ENCODE results near the gene ADGRB2. TPM values are rescaled to one million over a fixed set of nuclear protein-coding genes. Genes with fewer than 3 reads are reported as not detected.

The ADGRB2 gene
- total RNA-seq, 1 experiment from 2014 or later: 10.9 TPM

- Histone ChIP-seq H3K18ac (ENCODE audit: insufficient read length, low read depth, low read length) (no peak overlapping the region), H2AFZ (ENCODE audit: low read length) (no peak overlapping the region), H3K56ac (ENCODE audit: insufficient read length, low read depth, low read length) (no peak overlapping the region), H4K91ac (ENCODE audit: insufficient read length, low read depth, low read length) (no peak overlapping the region), H3K79me2 (ENCODE audit: insufficient read depth, low read length) (no peaks in the 10 kb centered on the region), H3K79me1 (ENCODE audit: insufficient read depth, low read depth, low read length, poor library complexity, severe bottlenecking) (no peaks in the 10 kb centered on the region), H3K27ac (ENCODE audit: insufficient read length, low read depth, low read length) (no peak overlapping the region), H2BK5ac (ENCODE audit: insufficient read length, low read length) (no peak overlapping the region), H4K5ac (ENCODE audit: insufficient read length, low read depth, low read length) (no peak overlapping the region), H3K23me2 (ENCODE audit: insufficient read length, low read depth, low read length, poor library complexity, severe bottlenecking) (peaks cover 6% of the 10 kb centered on the region), H3K27me3 (ENCODE audit: insufficient read depth, low read length) (no peaks in the 10 kb centered on the region), H3K23ac (ENCODE audit: insufficient read length, low read depth, low read length) (no peak overlapping the region), H3K4ac (ENCODE audit: low read depth, low read length) (no peak overlapping the region), H3K4me2 (ENCODE audit: insufficient read depth, insufficient read length, low read length) (no peak overlapping the region), H3K9ac (ENCODE audit: extremely low read depth, insufficient read length, low read length) (no peak overlapping the region), H2BK20ac (ENCODE audit: low read depth, low read length, poor library complexity, severe bottlenecking) (no peak overlapping the region), H3K14ac (ENCODE audit: insufficient read depth, low read length) (no peak overlapping the region), H2BK15ac (ENCODE audit: low read depth, low read length) (no peak overlapping the region), H2BK120ac (ENCODE audit: low read depth, low read length, poor library complexity, severe bottlenecking) (no peak overlapping the region), H4K8ac (replicated peaks; ENCODE audit: insufficient read length, low read depth, low read length) (no peak overlapping the region), H3K9me3 (ENCODE audit: control insufficient read depth, low read depth, low read length) (no peaks in the 10 kb centered on the region), H4K20me1 (ENCODE audit: control insufficient read depth, insufficient read depth, insufficient read length) (no peaks in the 10 kb centered on the region), H2AK5ac (ENCODE audit: insufficient read length, low read length) (no peak overlapping the region), H3K4me1 (ENCODE audit: insufficient read depth, low read length) (peaks cover 6% of the 10 kb centered on the region; the same call in 1 of the 2 replicates), H2BK12ac (ENCODE audit: insufficient read length, low read depth, low read length) (no peak overlapping the region), H3T11ph (ENCODE audit: low read length) (no peak overlapping the region)
- TF ChIP-seq CTCF (conservative IDR thresholded peaks at IDR 0.05): no peak
- H3K4me1 Mint-ChIP-seq: peaks cover 19 to 29% of the 10 kb centered on the region in 2 experiments
- H3K9me3 Mint-ChIP-seq: no peaks in the 10 kb centered on the region
- peak overlapping the region in 2 of 3 experiments; percentile 62 to 86; a peak in 2 of 7 replicates for H3K27ac Mint-ChIP-seq
- H3K27me3 Mint-ChIP-seq (ENCODE audit: low read depth): no peaks in the 10 kb centered on the region; the same call in 1 of the 2 replicates
- no CpG with 5 or more reads among the region's 3 CpGs for WGBS (ENCODE audit: extremely low coverage, insufficient read length, low lambda C conversion rate)
- H3K4me3 Mint-ChIP-seq: peak overlapping the region in 1 of 2 experiments; percentile 81; a peak in 1 of 5 replicates
- DNase-seq: peak; percentile 23
- no peaks in the 10 kb centered on the region for H3K36me3 Mint-ChIP-seq (ENCODE audit: insufficient read depth in 1 of 3, low read depth in 3 of 3)
Measured at GRCh38 chr1:31787261-31787660, 23.1 kb upstream of the ADGRB2 start.
